HG03135 (cell line): Measurements from ENCODE around the gene RPLP2.

Source experiments
- ATAC-seq: cut with Tn5 transposase; IDR thresholded peaks from one replicate; pipeline ENCODE4 v1.9.1; 2021; ENCODE audit warnings: mild to moderate bottlenecking, moderate library complexity; ENCODE audit not compliant: unreplicated experiment

Gene RPLP2

DNA sequence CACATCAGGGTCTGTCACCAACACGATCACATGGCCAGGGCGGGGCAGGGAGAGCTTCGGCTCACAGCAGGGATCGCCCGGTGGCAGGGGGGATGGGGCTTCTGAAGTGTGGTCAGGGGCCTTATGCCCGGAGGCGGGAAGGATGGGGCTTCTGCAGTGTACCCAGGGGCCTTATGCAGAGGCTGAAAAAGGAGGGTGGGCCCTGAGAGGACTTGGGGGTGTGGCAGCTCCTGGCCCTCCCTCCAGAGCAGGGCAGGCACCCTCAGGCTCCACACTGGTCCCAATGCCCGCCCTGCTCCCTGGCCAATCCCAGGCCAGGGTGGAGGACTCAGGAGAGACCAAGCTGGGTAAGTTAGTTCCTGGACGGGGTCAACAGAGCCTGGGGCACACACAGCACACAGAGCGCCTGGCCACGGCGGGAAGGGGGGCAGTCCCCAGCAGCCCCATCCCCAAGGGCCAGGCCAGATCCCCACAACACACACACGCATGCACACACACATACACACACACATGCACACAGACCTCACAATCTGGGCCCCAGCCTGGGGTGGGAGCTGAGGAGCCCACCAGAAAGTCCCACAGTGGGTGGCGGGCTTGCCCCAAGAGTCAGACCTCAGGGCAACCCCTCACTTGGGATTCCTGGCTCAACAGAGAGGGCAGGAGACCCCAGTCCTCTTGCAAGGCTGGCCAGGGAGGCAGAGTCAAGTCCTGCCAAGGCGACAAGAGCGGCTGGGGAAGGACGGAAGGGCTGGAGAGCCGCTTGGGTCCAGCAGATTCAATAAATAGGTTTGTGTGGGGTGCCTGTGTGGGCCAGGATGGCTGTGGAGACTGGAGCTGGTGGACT is 18.8 kb upstream of the RPLP2 start:
- no peak for ATAC-seq

DNA sequence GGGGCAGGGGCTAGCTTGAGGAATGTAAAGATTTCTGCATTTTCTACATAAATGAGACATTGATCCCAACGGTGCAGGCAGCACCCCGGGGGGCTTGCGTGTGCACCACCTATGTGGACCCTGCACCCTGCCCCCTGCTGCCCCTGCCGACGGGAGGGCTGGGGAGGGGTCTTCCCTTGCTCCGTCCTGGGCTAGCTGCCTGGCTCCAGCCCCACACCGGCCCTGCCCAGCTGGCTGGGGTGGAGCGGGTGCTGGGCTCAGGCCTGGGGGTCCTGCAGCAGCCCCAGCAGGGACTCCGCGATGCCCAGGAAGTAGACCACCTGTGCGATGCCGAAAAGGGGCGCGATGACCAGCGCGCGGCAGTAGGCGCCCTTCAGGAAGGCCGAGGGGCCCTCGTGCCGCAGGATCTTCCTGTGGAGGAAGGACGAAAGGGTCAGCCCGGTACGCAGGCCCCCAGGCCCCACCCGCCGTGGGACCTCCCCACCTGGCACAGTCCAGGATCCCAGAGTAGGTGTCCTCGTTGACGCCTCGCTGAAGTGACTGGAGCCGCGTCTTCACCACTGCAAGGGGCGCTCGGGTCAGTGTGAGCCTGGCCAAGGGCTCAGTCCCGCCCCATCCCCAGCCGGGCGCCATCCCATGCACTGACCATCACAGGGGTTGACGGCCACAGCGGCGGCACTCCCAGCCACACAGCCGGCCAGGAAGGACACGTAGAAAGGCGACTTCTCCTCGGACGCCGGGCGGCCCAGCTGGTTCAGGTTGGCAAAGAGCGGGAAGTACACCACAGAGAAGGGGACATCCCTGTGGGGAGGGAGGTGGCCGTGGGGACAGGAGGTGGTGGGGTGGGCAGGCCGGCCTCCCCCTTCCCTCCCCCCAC is 17.9 kb upstream of the RPLP2 start:
- ATAC-seq = no peak

DNA sequence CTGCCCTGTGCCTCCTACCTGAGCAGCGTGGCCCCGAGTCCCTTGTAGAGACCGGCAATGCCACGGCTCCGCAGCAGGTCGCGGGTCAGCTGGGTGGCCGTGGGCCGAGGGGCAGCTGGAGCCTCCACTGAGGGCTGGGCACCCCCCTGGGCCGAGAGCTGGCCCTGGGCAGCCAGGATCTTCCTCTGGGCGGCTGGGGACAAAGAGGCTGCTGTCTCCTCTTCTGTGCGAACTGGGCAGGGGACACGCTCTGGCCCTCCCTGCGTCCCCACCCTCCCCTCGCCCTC is 17.3 kb upstream of the RPLP2 start:
- no peak for ATAC-seq

DNA sequence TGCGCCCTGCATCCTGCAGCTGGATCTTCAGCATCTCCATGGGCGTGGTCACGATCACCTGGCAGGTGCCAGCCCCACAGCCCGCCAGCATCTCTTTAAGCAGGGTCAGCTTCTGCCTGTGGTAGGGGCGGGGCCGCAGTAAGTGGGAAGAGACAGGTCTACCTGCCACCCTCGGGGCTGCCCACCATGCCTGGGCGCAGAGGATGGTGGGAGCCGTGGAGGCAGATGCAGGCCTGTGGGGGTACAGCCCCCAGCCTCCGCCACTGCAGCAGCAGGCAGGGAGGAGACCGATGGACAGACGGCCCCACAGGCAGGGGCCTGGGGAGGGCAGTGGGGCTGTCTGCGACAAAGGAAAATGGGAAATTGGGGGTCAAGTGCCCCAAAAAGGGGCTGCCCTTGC is 16.9 kb upstream of the RPLP2 start:
- ATAC-seq = no peak

DNA sequence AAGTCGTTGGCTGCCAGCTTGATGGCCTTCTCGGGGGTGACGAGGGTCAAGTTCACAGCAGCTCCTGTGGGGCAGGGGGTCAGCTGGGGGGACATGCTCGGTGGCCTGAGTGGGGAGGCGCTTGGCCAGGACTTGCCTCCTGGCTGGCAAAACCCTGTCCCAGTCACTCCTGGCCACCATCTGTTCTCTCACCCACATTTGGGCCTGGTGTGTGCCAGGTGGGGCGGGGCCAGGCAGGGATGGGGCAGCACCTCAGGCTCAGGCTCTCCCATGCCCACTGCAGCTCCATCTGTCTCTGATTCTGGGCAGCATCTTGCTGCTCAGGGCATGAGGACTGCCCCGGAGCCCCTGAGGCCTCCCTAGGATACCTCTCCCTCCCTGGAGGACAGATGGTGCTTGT is 16.2 kb upstream of the RPLP2 start:
- no peak for ATAC-seq

DNA sequence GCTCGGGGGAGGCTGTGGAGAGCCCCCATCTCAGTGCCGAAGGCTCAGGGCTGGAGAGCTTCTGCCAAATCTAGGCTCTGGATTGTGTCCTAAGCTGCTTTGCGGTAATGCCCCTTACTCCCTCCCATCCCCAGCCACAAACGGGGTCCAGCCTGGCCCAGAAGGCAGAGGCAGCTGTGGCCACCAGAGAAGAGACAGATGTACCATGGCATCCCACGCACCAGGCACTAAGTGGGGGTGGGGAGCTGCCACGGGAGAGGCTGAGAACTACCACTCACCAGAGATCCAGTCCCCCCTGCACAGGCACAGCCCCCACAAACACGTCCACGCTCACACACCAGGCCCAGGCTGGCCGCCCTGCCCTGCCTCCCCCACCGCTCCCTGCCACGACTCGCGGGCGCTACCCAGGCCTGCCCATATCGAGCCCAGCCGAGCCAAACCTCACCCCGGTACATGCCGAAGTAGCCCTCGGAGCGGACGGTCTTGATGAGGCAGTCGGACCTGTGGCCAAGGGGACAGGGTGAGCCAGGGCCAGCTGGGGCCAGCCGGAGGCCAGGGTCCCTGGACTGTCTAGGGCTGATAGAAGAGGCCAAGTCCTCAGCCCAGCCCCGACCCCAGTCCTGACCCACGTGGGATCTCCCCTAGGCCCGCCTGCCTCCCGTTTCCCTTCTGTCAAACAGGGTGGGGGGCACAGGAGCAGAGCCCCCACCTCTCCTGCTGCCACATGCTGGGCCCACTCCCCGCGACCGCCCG is 15.6 kb upstream of the RPLP2 start:
- no peak for ATAC-seq

DNA sequence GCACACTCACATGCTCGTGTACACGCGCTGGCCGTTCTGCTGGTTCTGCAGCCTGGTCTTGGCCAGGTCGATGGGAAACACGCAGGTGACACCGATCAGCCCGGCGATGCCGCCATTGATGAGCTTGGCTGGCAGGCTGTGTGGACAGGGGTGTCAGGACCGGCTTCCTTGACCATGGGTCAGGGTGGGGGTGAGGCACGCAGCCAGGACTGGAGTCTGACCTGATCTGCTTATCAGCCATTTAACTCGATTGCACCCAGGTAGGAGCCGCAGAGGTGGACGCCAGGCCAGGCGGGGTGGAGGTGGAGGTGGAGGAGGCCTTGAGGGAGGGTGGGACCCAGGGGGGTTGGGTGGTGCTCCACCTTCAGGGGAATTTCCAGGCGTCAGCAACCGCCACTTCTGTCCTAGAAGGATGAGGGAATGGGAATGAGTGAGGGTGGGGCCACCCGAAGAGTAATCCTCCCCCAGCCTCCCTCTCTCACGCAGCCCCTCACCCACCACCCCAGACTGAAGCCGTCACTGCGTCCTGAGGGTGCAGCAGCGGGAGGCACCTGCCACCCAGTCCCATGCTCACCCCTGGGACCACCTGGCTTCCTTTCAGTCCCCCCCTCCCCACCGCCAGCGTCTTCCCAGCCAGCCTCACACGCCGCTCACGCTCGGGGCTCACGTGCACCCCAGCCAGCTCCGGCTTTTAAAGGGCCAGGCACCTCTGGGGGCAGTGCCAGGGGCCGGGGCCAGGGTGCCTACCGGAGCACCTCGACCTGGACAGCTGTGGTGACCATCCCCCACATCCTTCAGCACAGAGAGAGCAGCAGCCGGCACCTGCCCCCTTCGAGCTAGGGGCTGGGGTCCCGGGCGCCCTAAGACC is 14.8 kb upstream of the RPLP2 start:
- ATAC-seq = no peak

DNA sequence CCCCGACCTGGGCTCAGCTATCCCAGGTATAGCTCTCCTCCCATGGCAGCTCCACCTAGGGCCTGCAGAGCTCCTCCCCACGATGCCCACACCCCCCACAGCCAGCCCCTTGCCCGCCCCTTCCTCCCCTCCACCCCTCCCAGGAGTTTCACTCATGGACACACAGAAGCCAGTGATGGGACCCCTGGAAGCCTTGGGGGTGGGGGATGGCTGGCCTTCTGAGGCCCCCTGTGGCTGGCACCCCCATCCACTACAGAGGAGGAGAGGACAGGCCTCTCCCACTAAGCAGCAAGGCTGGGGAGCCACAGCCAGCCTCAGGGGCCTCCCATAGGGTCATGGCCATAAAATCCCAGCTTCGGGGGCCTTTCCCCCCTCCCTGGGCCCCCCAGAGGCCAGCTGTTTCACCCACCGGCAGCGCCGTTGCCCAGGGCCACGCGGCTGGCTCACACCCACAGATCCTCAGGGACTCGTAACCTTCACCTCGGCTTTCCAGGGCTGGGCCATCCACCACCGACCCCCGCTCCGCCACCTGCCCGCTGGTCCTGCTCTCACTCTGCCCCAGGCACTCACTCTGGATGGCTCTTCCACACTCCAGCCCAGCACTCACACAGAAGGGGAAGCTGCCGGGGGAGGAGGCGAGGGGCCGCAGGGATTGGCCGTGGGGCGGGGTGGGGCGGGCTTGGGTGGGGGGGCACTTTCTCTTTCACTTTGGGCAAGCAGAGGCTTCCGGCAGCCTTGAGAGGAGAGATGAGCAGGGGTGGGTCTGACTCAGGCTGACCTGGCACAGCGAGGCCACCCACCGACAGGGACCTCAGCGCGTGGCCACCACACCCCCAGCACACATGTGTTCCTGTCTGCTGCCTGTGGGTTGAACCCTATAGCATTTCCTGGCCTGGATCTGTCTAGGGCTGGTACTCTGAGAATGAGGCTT is 13.9 kb upstream of the RPLP2 start:
- ATAC-seq = no peak

DNA sequence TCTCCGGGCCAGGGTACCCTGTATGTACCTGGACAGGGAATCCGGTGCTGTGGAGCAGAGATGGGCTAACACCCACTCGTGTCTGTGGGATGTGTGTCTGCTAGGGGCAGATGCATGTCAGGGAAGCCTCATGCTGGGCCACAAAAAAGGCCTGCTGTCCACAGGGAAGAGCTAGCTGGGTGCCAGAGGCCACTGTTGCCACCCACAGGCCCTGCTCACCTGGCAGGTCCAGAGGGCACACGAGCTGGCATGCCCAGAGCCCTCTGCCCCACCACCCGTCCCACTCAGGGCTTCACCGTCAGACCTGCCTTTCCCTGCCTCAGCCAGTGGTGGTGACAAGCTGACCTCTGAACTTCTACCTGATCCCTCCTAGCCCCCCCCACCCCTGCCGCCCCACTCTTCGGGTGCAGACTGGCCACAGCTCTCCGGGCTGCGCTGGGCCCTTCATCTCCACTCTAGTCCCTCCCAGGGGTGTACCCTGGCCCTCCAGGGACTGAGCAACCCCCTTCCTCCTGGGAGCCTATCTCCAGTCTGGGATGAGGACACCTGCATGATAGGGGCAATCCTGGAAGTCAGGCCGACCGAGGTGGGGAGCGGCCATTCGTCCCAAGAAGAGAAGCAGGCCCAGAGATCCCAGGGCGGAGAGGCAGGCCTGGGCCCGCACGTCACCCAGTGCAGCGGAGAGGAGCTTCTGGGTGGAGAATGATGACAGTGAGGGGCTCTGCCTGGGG is 13.0 kb upstream of the RPLP2 start:
- no peak for ATAC-seq

DNA sequence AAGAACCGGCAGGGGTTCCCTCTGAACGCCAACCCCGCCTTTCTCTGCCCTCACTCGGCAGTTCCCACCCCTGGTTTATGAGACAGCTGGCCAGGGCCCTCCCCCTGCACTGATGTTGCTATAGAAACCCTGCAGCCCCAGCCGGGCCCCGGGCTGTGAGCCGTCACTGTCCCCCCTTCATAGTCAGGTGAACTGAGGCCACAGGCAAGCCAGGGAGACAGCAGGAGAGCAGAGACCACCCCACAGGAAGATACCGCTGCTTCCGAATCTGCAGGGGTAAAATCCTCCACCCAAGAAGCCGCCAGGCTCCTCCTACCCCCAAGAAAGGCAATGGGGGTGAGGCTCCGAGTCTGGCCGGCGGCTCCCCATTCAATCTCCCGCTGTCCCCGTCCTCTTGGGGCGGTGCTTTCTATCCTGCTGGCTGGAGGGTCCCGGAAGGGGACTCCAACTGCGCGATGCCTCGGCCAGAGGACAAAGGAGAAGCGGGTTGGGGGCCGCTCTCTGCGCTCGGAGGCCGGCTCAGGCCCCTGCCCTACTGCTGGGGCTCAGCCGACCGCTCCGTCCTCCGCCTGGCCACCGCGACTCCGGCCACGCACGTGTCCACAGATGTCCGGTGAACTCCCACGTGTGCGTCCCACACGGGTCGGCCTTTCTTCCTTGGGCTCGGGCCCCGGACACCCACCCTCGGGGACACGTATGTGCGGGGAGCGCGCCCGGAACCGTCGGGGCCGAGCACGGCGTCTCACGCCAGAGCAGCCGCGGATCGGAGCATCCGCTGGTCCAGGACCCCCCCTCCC is 12.3 kb upstream of the RPLP2 start:
- peak; percentile 40 for ATAC-seq

DNA sequence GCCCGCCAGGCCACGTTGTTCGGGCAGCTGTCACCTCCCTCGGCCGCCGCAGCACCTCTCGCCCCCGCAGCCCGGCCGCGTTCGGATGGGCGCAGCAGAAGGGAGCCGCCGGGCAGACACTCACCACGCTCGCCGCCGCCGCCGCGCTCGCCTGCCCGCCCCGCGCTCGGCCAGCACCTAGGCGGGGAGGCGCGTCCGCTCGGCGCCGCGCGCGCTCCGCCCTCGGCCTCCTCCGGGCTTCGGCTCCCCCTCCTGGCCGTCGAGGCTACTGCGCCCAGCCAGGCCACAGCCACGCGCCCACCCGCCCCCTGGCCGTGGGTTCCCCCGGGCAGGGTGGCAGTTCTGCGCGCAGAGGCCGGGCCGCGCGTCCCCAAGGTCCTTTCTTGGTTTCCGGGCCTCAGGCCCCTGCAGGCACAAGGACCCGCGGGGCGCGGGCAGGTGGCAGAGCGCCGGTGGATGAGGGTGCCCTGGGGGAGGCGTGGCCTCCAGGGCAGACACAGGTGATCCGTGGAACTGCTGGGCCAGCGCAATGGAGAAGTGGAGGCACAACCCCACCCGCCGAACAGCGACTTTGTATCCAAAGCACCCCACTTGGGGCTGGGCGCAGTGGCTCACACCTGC is 11.6 kb upstream of the RPLP2 start, which contains the start of gene SLC25A22:
SLC25A22 (minus strand) TSS at position 189 of the 621 bp plus-strand sequence. CDS start 3,275 bp downstream, outside the sequence.
- peak; percentile 50 for ATAC-seq

DNA sequence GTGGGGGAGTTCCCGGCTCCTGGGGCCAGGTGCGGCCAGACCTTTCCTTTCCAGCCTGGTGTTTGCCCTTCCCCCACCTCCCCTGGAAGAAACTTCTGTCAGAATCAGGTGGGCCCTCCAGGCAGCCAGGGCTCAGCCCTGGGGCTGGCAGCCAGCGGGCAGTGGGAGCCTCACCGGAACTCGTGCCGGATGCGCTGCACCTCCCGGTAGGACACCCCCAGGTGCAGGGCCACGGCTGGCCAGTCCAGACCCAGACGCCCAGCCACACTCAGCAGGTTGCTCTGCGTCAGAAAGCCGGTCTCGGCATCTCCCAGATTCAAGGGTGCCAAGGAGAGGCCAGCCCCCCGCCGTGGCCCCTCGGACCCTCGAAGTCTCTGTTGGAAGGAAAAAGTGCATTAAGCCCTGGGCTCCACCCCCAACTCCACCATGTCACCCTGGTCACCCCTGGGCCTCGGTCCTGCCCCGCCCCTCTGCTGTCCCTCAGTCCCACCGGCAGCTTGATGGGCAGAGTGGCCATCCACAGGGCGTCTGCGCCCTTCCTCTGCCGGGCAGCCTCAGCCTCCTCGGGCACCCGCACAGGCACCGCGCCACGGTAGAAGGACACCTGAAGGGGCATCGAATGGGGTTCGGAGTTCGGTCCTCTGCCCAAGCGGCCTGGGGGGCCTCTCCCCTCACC is 10.0 kb upstream of the RPLP2 start:
- ATAC-seq = no peak

DNA sequence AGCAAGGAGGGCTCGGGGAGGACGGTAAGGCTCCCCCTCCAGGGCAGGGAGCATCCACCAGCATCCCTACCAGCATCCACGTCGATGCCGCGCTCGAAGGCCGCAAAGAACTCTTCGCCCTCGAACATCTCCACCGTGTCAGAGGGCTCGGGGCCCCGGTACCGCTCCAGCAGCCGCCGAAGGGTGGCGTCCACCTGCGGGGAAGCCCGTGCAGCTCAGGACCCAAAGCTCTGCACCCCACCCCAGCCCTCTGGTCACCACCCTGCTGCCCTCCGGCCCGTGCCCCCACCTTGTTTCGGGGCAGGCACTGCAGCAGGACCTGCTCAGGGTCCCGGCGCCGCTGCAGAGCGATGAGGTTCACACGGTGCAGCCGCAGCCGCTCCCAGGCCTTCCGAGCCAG is 9.3 kb upstream of the RPLP2 start:
- ATAC-seq = no peak

DNA sequence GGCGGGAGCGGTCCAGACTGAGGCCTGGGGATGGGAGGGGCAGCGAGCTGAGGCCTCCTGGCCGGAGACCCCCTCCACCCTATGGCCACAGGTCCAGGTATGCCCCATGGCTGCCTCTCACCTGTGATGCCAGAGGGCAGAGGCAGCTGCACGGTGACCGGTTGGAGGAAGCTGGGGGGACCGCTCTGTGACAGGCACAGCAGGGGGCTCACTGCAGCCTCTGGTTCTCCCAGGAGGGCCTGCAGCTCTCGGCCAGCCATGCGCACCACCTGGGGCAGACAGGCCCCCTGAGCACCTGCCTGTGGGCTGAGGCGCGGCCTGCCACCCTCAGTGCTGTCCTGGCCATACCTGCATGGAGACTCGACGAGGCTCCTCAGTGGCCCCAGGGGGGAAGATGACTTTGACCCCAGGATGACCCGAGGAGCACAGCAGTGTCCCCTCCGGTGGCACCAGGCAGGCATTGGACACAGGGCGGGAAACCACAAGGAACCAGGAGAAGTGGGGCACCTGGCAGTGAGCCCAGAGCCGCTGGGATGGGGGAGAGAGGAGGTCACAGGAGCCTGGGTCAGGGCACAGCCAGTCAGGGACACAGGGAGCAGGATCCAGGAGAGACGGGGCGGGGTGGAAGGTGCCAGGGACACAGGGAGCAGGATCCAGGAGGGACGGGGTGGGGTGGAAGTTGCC is 8.5 kb upstream of the RPLP2 start:
- no peak for ATAC-seq

DNA sequence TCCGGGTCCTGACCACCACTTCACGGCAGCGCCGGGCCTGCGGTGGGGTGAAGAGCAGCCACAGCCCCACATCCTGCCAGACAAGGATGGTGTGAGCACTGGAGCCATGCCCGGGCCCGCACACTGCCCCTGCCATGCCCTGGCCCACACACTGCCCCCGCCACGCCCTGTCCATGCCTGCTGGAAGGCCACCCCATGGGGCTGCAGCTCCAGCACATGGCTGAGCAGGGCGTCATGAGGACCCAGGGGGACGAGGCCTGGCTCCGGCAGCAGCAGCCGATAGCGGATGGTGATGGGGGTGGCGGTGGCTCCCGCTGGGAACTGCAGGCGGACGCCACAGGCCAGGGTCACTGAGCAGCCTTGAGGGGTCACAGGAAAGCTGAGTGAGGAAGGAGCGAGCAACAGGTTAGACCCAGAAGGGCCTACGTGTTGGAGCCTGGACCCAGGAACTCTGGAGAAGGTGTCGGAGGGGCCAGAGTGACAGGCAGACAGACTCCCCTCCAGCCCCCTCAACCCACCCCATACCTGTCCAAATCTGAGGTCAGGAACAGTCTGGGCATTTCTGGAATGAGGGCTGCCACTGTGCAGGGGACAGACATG is 7.6 kb upstream of the RPLP2 start:
- ATAC-seq = no peak
